Measurements from ENCODE around the gene LRRC23.
A peak's percentile ranks its signal among the peaks of the same experiment; 100 is the strongest.

LRRC23 gene

GRCh38 chr12:6959805-6960592 is 55.4 kb downstream of the LRRC23 start:
- no peak for DNase-seq (ENCODE audit: extremely low spot score)
- ChIA-PET CTCF (interaction anchor here (0.6 to 2.7 kb wide), 3 partner anchors 14 to 84 kb away, joined by 3 to 47 read pairs (median 9); partner anchors contain the start of genes C12orf57 and RNU7-1), POLR2A (interaction anchor here (1.2 to 13.3 kb wide), 10 partner anchors 8 to 207 kb away, joined by 3 to 450 read pairs (median 12); partner anchors contain the start of genes C12orf57, CDCA3, MLF2 and PTPN6)
- TF ChIP-seq ELF4 (IDR thresholded peaks at IDR 0.05) (no peak), FOXA1 (IDR thresholded peaks at IDR 0.05) (no peak), NFRKB (IDR thresholded peaks at IDR 0.05) (no peak), BHLHE40 (IDR thresholded peaks at IDR 0.05; ENCODE audit: borderline replicate concordance) (no peak), SP1 (IDR thresholded peaks at IDR 0.05) (no peak), HDGF (IDR thresholded peaks at IDR 0.05; ENCODE audit: borderline replicate concordance) (no peak), FOXK2 (IDR thresholded peaks at IDR 0.05) (no peak), FOXM1 (IDR thresholded peaks at IDR 0.05; ENCODE audit: borderline replicate concordance) (no peak), LEF1 (IDR thresholded peaks at IDR 0.05; ENCODE audit: borderline replicate concordance) (no peak), TARDBP (IDR thresholded peaks at IDR 0.05) (no peak), CTBP1 (IDR thresholded peaks at IDR 0.05; ENCODE audit: borderline replicate concordance) (no peak)

DNA sequence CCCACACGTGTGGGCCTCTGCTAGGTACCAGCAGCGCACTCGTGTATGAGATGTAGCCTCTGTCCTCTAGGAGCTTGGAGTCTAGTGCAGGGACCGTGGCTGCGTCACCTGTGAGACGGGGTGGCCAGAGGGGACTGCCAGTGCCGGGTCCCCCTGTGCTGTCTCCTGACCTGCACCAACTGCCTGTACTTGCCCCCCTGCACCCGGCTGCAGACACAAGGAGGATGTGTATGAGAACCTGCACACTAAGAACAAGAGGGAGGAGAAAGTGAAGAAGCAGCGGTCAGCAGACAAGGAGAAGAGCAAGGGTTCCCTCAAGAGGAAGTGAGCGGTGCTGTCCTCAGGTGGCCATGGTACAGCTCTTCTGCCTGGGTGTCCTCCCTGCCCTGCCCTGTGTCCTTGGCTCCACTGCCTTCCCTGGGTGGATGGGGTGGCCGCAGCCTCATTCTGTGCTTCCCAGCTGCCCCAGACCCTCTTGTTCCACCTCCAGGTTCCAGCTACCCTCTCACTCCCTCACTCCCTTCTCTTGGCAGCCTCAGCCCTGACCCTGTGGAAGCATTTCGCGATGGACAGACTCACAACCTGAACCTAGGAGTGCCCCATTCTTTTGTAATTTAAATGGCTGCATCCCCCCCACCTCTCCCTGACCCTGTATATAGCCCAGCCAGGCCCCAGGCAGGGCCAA is 56.1 kb downstream of the LRRC23 start:
- no peak for DNase-seq (ENCODE audit: extremely low spot score)
- ChIA-PET POLR2A (interaction anchor here (0.6 to 13.3 kb wide), 20 partner anchors 9 to 208 kb away, joined by 3 to 450 read pairs (median 6); partner anchors contain the start of genes C12orf57, CDCA3, LPCAT3 and MLF2), CTCF (interaction anchor here (0.6 to 2.7 kb wide), 10 partner anchors 15 to 152 kb away, joined by 3 to 47 read pairs (median 4); partner anchors contain the start of genes C12orf57, LPCAT3, RNU7-1 and SPSB2)
- TF ChIP-seq FOXA1 (IDR thresholded peaks at IDR 0.05) = no peak
- no peak for TF ChIP-seq NFRKB (IDR thresholded peaks at IDR 0.05)
- no peak for TF ChIP-seq ARNT (IDR thresholded peaks at IDR 0.05)
- TF ChIP-seq LEF1 (IDR thresholded peaks at IDR 0.05; ENCODE audit: borderline replicate concordance) = no peak
- TF ChIP-seq SUZ12 (IDR thresholded peaks at IDR 0.05) = no peak
- TF ChIP-seq ELF4 (IDR thresholded peaks at IDR 0.05) = no peak
- no peak for TF ChIP-seq HDGF (IDR thresholded peaks at IDR 0.05; ENCODE audit: borderline replicate concordance)
- TF ChIP-seq BHLHE40 (IDR thresholded peaks at IDR 0.05; ENCODE audit: borderline replicate concordance) = no peak
- no peak for TF ChIP-seq SP1 (IDR thresholded peaks at IDR 0.05)
- TF ChIP-seq, protein P1, sequence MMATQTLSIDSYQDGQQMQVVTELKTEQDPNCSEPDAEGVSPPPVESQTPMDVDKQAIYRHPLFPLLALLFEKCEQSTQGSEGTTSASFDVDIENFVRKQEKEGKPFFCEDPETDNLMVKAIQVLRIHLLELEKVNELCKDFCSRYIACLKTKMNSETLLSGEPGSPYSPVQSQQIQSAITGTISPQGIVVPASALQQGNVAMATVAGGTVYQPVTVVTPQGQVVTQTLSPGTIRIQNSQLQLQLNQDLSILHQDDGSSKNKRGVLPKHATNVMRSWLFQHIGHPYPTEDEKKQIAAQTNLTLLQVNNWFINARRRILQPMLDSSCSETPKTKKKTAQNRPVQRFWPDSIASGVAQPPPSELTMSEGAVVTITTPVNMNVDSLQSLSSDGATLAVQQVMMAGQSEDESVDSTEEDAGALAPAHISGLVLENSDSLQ (IDR thresholded peaks at IDR 0.05) = no peak
- no peak for TF ChIP-seq L3MBTL2 (conservative IDR thresholded peaks at IDR 0.05)
- no peak for TF ChIP-seq TARDBP (IDR thresholded peaks at IDR 0.05)
- TF ChIP-seq FOXK2 (IDR thresholded peaks at IDR 0.05) = no peak
- TF ChIP-seq FOXM1 (IDR thresholded peaks at IDR 0.05; ENCODE audit: borderline replicate concordance) = no peak
- no peak for TF ChIP-seq CTBP1 (IDR thresholded peaks at IDR 0.05; ENCODE audit: borderline replicate concordance)

DNA sequence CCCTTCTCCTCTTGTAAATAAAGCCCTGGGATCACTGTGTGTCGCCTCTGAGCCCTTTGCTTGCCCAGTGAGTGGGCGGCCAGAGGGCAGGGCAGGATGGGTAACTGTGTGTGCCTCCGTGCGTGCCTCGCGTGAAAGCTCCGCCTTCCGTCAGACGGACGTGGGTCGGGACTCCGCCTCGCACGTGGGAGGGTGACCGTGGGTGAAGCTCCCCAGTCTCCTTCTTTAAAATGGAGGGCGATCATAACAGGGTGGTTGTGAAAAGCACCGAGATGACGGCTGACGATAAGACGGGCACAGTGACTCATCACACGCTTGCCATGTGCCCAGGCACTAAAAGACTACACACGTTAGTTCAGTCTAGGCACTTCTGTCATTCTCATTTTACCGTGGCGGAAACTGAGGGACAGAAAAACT is 56.7 kb downstream of the LRRC23 start:
- no peak for DNase-seq (ENCODE audit: extremely low spot score)
- ChIA-PET CTCF (interaction anchor here (0.7 to 2.7 kb wide), 15 partner anchors 9 to 152 kb away, joined by 3 to 47 read pairs (median 5); partner anchors contain the start of genes C12orf57, LPCAT3, RNU7-1 and SPSB2), POLR2A (interaction anchor here (0.6 to 13.3 kb wide), 24 partner anchors 9 to 407 kb away, joined by 3 to 450 read pairs (median 4); partner anchors contain the start of genes C12orf57, C1RL, CDCA3 and LPCAT3)
- peak; percentile 53; the same call in 1 of the 2 replicates for TF ChIP-seq L3MBTL2 (conservative IDR thresholded peaks at IDR 0.05)
- TF ChIP-seq ARNT (IDR thresholded peaks at IDR 0.05) = no peak

DNA sequence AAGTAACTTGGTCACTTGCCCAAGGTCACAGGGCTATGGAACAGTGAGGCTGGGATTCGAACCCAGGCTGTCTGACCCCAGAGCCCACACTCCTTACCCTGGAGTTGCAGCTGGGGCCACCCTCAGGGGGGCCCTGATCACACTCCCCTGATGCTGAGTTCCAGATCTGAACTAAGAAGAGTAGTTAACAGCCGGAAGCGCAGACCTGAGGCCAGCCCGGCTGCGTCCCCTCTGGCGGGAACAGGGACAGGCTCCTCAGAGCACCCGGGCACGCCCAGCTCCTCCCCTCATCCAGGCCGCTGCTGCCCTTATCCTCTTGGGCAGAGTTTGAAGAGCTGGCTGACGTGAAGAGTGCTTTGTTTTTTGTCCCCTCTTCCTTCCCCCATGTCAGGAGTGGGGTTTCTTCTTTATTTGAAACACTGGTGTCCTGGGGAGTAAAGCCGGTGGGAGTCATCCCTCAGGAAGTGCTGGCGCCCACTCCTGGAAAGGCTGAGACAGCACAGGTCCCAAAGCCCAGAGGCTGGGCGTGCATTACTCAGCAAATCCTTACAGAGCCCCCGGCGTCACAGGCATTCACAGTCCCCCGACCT is 57.2 kb downstream of the LRRC23 start:
- TF ChIP-seq ZNF384 (IDR thresholded peaks at IDR 0.05) (no peak), HDGF (IDR thresholded peaks at IDR 0.05; ENCODE audit: borderline replicate concordance) (no peak), NFRKB (IDR thresholded peaks at IDR 0.05) (no peak), LEF1 (IDR thresholded peaks at IDR 0.05; ENCODE audit: borderline replicate concordance) (no peak), ELF4 (IDR thresholded peaks at IDR 0.05) (no peak), FOXM1 (IDR thresholded peaks at IDR 0.05; ENCODE audit: borderline replicate concordance) (no peak), L3MBTL2 (conservative IDR thresholded peaks at IDR 0.05) (no peak), CTBP1 (IDR thresholded peaks at IDR 0.05; ENCODE audit: borderline replicate concordance) (no peak), FOXA1 (IDR thresholded peaks at IDR 0.05) (no peak), SUZ12 (IDR thresholded peaks at IDR 0.05) (no peak), ARNT (IDR thresholded peaks at IDR 0.05) (no peak), BHLHE40 (IDR thresholded peaks at IDR 0.05; ENCODE audit: borderline replicate concordance) (no peak)
- TF ChIP-seq, protein P1 (IDR thresholded peaks at IDR 0.05) = no peak
- ChIA-PET CTCF (interaction anchor here (0.7 to 2.7 kb wide), 18 partner anchors 9 to 151 kb away, joined by 3 to 47 read pairs (median 4); partner anchors contain the start of genes C12orf57, LPCAT3, RNU7-1 and SPSB2), POLR2A (interaction anchor here (0.8 to 13.3 kb wide), 26 partner anchors 10 to 407 kb away, joined by 3 to 450 read pairs (median 4); partner anchors contain the start of genes C12orf57, C1RL, CDCA3 and LPCAT3)
- DNase-seq (ENCODE audit: extremely low spot score) = peak; percentile 79

- CTCF ChIA-PET = interaction anchor here (0.7 to 2.7 kb wide), 15 partner anchors 10 to 149 kb away, joined by 3 to 47 read pairs (median 4); partner anchors contain the start of genes C12orf57, LPCAT3, RNU7-1 and SPSB2
- no peak for TF ChIP-seq BHLHE40 (IDR thresholded peaks at IDR 0.05; ENCODE audit: borderline replicate concordance)
- no peak for TF ChIP-seq ARNT (IDR thresholded peaks at IDR 0.05)
- no peak for TF ChIP-seq NFRKB (IDR thresholded peaks at IDR 0.05)
- TF ChIP-seq TARDBP (IDR thresholded peaks at IDR 0.05) = no peak
- TF ChIP-seq ELF4 (IDR thresholded peaks at IDR 0.05) = no peak
- TF ChIP-seq, protein P1 (IDR thresholded peaks at IDR 0.05) = no peak
- no peak for TF ChIP-seq FOXA1 (IDR thresholded peaks at IDR 0.05)
- no peak for TF ChIP-seq HDGF (IDR thresholded peaks at IDR 0.05; ENCODE audit: borderline replicate concordance)
- TF ChIP-seq L3MBTL2 (conservative IDR thresholded peaks at IDR 0.05) = no peak
- no peak for TF ChIP-seq FOXM1 (IDR thresholded peaks at IDR 0.05; ENCODE audit: borderline replicate concordance)
- TF ChIP-seq CTBP1 (IDR thresholded peaks at IDR 0.05; ENCODE audit: borderline replicate concordance) = no peak
- no peak for TF ChIP-seq ZNF384 (IDR thresholded peaks at IDR 0.05)
- DNase-seq (ENCODE audit: extremely low spot score) = no peak
- POLR2A ChIA-PET = interaction anchor here (0.8 to 13.3 kb wide), 22 partner anchors 10 to 408 kb away, joined by 3 to 450 read pairs (median 6); partner anchors contain the start of genes C12orf57, C1RL, CDCA3 and PTPN6
Measured at GRCh38 chr12:6962285-6963015, 57.8 kb downstream of the LRRC23 start.
